ENCODE data around the gene NMT1.
A peak's percentile ranks its signal among the peaks of the same experiment; 100 is the strongest.

NMT1 gene

GRCh38 chr17:45146592-45146889 lies 85.4 kb downstream of the NMT1 start:
- no peak for FAIRE-seq
- DNase-seq (ENCODE audit: insufficient read length, low spot score), result no peak
- TF ChIP-seq CTCF (IDR thresholded peaks at IDR 0.05; ENCODE audit: insufficient read depth, missing control alignments), result no peak

- no peak for DNase-seq (ENCODE audit: insufficient read length, low spot score)
- FAIRE-seq, result no peak
- TF ChIP-seq CTCF (IDR thresholded peaks at IDR 0.05; ENCODE audit: insufficient read depth, missing control alignments), result no peak
These were observed 85.9 kb downstream of the NMT1 start for GRCh38 chr17:45146890-45147580.

GRCh38 chr17:45147581-45148182 lies 86.6 kb downstream of the NMT1 start:
- FAIRE-seq, result no peak
- no peak for TF ChIP-seq CTCF (IDR thresholded peaks at IDR 0.05; ENCODE audit: insufficient read depth, missing control alignments)

GRCh38 chr17:45148183-45149036 lies 87.3 kb downstream of the NMT1 start, which contains the start of gene HEXIM1:
HEXIM1 (plus strand) TSS chr17:45148475; CDS start chr17:45149191, 716 bp downstream.
- TF ChIP-seq CTCF (IDR thresholded peaks at IDR 0.05; ENCODE audit: insufficient read depth, missing control alignments), result no peak
- no peak for FAIRE-seq

More at GRCh38 chr17:45147581-45148182, 86.6 kb downstream of the NMT1 start:
- DNase-seq (ENCODE audit: insufficient read length, low spot score), result no peak

GRCh38 chr17:45149037-45149668 lies 88.0 kb downstream of the NMT1 start:
- FAIRE-seq (no peak), DNase-seq (ENCODE audit: insufficient read length, low spot score) (no peak)
- peak; percentile 88 for TF ChIP-seq CTCF (IDR thresholded peaks at IDR 0.05; ENCODE audit: insufficient read depth, missing control alignments)

More at GRCh38 chr17:45148183-45149036, 87.3 kb downstream of the NMT1 start, which contains the start of gene HEXIM1:
- DNase-seq (ENCODE audit: insufficient read length, low spot score), result peak; percentile 66

GRCh38 chr17:45149669-45150664 lies 88.8 kb downstream of the NMT1 start:
- FAIRE-seq, result no peak
- DNase-seq (ENCODE audit: insufficient read length, low spot score), result no peak
- no peak for TF ChIP-seq CTCF (IDR thresholded peaks at IDR 0.05; ENCODE audit: insufficient read depth, missing control alignments)
